HG03025 (cell line): ENCODE data around the gene CENATAC.
A peak's percentile ranks its signal among the peaks of the same experiment; 100 is the strongest.
"Not testable (repeated sequence)": the region's sequence is repeated elsewhere in the genome, so short reads cannot be mapped to it uniquely, and the experiment has no call there.

Experiments
- ATAC-seq: cut with Tn5 transposase; IDR thresholded peaks from one replicate; pipeline ENCODE4 v1.9.1; 2021; ENCODE audit warnings: mild to moderate bottlenecking, moderate library complexity; ENCODE audit not compliant: unreplicated experiment, low FRiP score

CENATAC gene

DNA sequence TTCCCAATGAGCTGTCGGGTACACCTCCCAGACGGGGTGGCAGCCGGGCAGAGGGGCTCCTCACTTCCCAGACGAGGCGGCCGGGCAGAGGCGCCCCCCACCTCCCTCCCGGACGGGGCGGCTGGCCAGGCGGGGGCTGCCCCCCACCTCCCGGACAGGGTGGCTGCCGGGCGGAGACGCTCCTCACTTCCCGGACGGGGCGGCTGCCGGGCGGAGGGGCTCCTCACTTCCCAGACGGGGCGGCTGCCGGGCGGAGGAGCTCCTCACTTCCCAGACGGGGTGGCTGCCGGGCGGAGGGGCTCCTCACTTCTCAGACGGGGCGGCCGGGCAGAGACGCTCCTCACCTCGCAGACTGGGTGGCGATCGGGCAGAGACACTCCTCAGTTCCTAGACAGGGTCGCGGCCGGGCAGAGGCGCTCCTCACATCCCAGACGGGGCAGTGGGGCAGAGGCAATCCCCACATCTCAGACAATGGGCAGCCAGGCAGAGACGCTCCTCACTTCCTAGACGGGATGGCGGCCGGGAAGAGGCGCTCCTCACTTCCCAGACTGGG is 6.4 kb upstream of the CENATAC start:
- ATAC-seq, result not testable (repeated sequence)

- ATAC-seq, result no peak
Measured at GRCh38 chr11:118996926-118997626, 862 bp upstream of the CENATAC start.

- peak; percentile 16 for ATAC-seq
Measured at GRCh38 chr11:118998388-118998717, 415 bp downstream of the CENATAC start.

DNA sequence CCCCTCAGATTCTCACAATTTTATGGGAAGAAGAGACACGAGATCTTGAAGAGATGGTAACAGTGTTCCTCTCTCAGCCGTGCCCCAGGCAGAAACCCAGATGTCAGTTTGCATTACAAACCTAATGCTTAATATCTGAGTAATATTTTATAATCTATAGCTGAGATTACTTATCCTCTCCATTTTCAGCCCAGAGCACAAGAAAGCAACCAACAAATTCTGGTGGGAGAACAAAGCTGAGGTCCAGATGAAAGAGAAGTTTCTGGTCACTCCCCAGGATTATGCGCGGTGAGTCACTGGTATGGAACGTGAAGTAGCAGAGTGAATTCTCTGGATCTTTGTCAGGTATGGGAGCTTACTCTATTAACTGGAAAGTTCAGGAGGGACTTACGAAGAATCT is 884 bp downstream of the CENATAC start:
- no peak for ATAC-seq

DNA sequence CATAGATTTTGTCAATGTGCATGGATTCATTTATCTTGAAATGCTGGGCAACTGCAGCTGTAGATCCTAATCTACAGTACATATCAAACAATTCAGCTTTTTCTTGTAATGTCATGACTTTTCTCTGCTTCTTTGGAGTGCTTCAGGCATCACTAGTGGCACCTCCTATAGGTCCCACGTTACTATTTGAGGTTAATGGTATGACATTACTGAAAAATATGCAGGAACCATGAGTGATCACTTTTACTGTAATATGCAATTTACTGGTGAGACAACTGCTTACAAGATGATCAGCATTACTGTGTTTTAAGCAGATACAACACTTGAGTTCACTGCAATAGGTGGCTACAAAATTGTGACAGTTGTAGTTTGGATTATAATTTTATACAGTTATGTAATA is 3.0 kb downstream of the CENATAC start:
- no peak for ATAC-seq

- ATAC-seq, result no peak
Measured at GRCh38 chr11:119006656-119007055, 8.7 kb downstream of the CENATAC start.

DNA sequence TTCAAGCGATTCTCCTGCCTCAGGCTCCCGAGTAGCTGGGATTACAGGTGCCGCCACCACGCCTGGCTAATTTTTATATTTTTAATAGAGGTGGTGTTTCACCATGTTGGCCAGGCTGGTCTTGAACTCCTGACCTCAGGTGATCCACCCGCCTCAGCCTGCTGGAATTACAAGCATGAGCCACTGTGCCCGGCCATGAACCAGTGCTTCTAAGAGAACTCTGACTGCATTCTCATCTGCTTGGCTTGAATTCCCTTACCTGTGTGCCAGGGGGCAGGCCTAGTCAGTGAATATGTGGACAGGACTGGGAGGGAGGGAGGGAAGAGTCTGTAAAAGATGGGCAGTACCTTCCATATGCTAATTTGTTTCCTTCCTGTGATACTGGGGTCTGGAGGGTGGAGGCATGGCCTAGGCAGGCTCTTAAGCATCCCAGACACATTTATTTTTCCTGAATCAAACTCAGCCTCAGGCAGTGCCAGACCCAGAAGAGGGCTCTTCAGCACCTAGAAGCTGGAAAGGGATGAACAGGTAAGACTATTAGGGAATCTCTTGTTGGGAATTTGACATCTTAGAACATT is 13.6 kb downstream of the CENATAC start:
- no peak for ATAC-seq

DNA sequence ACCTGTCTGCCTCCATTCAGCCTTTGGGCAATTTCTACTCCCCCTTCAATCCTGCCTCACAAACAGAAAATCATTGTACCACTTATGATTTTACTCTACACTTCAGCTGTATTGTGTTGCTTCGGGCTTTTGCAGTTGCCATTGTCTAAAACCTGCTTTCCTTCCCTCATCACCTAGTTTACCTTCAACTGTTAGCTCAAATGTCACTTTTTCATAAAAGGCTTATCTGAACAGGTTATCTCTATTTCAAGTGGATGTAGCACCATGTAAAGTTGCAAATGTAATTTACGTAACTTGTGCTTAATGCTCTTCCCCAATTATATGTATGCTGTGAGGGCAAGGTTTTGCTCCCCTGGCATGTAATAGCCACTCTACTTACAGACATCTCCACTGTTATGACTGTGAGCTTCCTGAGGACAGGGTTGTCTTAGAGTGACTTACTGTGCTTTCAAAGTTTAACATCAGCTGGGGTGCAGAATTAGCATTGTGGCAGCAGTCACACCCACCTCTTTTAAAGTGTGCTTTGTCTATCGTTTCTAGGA is 14.8 kb downstream of the CENATAC start:
- no peak for ATAC-seq

DNA sequence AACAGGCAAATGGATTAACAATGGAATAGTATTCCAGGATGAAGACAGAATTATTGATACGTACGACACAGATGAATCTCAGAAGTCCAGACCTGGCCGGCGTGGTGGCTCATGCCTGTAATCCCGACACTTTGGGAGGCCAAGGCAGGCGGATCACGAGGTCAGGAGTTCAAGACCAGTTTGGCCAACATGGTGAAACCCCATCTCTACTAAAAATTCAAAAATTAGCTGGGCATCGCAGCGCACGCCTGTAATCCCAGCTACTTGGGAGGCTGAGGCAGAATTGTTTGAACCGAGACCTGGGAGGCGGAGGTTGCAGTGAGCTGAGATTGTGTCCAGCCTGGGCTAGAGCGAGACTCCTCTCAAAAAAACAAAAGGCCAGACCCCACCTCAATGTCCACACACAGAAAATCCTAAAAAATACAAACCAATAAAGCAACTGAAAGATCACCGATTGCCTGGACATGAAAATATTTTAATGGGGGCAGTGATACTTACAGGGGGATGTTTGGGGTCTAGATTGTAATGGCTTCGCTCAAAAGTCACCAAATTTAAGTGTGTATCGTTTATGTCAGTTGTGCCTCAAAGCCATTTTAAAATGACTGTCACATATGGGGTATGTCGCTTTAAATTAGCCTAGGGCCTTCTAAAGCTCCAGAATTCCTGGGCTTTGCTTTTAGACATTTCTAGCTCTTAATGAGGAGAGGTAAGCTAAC is 16.4 kb downstream of the CENATAC start:
- no peak for ATAC-seq

GRCh38 chr11:119015054-119015611 is 17.2 kb downstream of the CENATAC start:
- no peak for ATAC-seq

GRCh38 chr11:119016216-119017009 is 18.5 kb downstream of the CENATAC start:
- no peak for ATAC-seq

GRCh38 chr11:119017377-119017776 is 19.4 kb downstream of the CENATAC start:
- ATAC-seq, result not testable (repeated sequence)

DNA sequence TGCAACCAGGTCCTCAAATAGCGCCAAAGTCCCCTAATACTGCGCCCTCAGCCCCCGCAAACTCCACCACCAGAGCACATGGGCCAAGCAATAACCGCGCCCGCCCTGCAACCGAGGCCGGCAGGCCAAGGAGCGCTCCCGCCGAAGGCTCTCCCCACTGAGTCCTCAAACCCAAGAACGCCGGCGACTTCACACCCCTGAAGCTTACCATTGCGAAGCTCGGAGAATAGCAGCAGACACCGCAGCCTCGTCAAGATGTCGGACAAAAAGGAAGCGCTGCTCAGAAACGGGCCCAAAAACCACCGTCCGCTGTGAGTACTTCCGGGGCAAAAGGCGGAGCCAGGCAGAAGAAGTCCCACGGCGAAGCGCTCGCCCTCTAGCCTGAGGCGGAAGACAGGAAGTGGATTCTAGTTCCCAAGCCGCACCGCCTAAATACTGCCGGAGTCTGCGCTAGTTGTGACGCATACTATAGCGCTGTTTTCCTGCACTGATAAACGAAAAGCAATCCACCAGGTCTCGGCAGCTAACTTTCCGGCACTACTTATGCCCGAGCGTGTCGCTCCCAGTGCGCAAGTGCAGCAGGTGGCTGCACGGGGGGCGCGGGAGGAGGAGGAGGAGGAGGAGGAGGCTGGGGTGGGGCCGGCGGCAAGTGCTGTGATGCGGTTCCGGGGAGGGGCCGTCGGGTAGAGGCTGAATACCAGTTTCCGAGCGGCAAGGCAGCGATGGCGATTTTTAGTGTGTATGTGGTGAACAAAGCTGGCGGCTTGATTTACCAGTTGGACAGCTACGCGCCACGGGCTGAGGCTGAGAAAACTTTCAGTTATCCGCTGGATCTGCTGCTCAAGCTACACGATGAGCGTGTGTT is 20.4 kb downstream of the CENATAC start, which contains the start of the genes RPS25 and TRAPPC4:
RPS25 (minus strand) TSS at position 270 of the 865 bp plus-strand sequence; CDS start at position 211, 59 bp downstream.
TRAPPC4 (plus strand) TSS at position 693 of the 865 bp plus-strand sequence; CDS start at position 723, 30 bp downstream.
- ATAC-seq, result peak; percentile 79

GRCh38 chr11:119019996-119020395 is 22.1 kb downstream of the CENATAC start:
- ATAC-seq, result no peak

- no peak for ATAC-seq
Measured at GRCh38 chr11:119021631-119022030, 23.7 kb downstream of the CENATAC start.

DNA sequence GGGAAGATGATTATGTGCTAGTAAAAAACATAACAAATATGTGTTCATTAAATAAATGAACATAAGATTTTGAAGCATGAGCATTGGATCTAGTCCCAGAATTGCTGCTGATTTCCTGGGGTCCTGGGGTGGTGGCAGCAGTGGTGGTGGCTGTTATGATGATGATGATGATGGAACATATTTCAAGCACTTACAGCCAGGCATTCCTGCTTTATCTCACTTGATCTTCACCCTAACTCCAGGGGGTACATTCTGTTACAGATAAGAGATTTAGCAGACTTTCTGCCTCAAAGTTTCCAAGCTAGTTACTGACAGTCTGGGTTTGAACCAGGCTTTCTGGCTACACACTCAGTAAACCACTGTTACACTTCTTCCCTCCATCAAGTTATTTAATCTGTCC is 25.8 kb downstream of the CENATAC start:
- ATAC-seq, result no peak

- ATAC-seq, result no peak
Measured at GRCh38 chr11:119024430-119025098, 26.6 kb downstream of the CENATAC start.

DNA sequence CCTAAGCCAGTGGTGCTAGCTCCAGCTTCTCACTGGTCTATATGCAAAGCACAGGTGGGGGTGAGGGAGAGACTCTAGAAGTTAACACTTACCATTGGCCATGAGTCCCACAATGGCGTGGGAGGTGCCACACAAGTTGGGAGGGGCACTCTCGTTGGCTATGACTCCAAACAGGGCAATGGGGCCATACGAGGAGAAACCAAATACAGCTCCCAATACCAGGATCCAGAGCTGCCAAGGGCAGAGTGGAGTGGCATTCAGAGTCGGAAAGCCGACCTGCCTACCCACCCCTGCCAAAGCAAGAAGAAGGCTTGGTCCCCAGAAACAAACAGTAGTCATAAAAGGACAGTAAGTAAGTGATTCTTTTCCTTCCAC is 27.1 kb downstream of the CENATAC start:
- no peak for ATAC-seq
